Activated naive CD8-positive, alpha-beta T cell (primary cell): ENCODE results near the gene RREB1.

Source experiments
- H3K27ac Mint-ChIP-seq: one replicate; pipeline ENCODE4 v1.8.0; 2021; ENCODE audit warnings: mixed read lengths
- H3K27me3 Mint-ChIP-seq: one replicate; pipeline ENCODE4 v1.8.0; 2021; ENCODE audit warnings: mixed read lengths
- H3K36me3 Mint-ChIP-seq: one replicate; pipeline ENCODE4 v1.8.0; 2021; ENCODE audit warnings: mixed read lengths
- H3K4me1 Mint-ChIP-seq: one replicate; pipeline ENCODE4 v1.8.0; 2021; ENCODE audit warnings: low read depth, mixed read lengths
- H3K4me3 Mint-ChIP-seq: one replicate; pipeline ENCODE4 v1.8.0; 2021; ENCODE audit warnings: mild to moderate bottlenecking, mixed read lengths
- H3K9me3 Mint-ChIP-seq: one replicate; pipeline ENCODE4 v1.8.0; 2021; ENCODE audit warnings: low read depth, mixed read lengths

Gene RREB1

DNA sequence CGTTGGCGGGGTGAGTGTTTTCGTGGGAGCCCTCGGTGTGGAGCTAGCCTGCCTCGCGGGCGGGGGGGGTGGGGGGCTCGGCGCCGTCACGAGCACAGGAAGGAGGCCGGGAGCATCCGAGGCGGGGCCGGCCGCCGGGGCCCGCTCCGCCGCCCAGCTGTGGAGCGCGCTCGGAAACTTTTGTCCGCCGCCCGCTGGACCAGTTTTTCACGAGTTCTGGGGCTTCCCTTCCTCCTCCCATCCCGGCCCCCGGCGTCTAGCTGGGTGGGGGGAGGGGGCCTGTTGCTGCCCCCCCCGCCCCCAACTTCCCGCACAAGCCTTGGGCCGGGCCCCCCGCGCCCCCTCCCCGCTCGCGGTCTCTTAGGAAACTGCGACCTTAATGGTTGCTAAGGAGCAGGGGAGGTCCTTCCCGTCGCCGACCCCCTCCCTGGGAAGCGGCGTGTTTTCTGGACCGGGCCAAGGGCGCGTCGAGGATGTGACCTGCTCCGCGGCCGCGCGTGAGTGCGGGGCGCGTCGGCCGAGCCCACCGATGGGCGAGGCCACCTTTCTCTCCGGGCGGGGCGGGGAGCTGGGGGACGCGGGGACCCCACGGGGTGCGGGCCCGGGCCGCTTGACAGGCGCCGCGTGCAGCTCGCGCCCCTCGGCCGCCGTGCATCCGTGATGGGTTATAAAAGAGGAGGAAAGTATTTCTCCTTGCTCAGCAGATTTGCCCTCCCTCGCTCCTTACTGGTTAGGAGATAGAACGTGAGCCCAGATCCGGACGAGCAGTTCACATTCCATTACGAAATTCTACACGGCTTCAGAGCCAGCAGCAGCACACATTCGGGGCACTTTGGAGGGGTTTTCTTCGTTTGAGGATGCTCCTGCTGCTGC, 1.4 kb downstream of the RREB1 start:
- peak overlapping the region; percentile 85 for H3K27ac Mint-ChIP-seq
- H3K36me3 Mint-ChIP-seq = no peaks in the 10 kb centered on the region
- peak overlapping the region; percentile 95 for H3K4me3 Mint-ChIP-seq
- H3K9me3 Mint-ChIP-seq = no peaks in the 10 kb centered on the region
- H3K27me3 Mint-ChIP-seq = no peaks in the 10 kb centered on the region
- peaks cover 55% of the 10 kb centered on the region for H3K4me1 Mint-ChIP-seq

DNA sequence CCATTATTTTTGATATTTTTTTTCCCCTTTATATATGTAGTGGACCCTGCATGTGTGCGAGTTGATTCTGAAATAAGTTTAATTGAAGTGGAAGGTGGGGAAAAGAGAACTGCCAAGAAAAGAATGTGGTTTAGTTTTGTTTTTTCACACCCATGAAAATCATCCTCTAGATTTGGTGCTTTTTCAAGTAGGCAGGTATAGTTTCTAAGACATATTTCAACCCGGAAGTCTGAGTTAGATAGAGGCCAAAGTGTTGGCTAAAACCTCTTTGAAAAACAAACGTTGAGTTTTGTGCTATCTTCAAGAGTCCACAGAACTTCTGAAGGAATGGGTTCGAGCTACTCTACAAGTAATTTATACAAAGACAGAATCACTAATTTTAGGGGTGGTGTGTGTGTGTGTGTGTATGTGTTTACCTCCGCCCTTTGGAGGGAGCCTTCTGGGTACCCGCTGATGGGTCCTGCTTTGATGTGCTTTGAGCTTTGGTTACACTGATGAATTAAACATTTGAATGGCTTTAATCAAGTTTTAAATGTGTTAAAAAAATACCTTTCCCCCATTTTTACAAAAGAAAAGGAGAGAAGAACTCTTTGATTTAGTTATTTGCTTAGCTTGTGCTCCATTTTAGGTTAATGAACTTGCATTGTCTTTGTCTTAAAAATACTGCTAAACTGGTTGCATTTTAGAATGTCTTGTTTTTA, 2.5 kb downstream of the RREB1 start:
- H3K9me3 Mint-ChIP-seq = no peaks in the 10 kb centered on the region
- no peaks in the 10 kb centered on the region for H3K36me3 Mint-ChIP-seq
- H3K27me3 Mint-ChIP-seq = no peaks in the 10 kb centered on the region
- peak overlapping the region; percentile 85 for H3K27ac Mint-ChIP-seq
- peaks cover 66% of the 10 kb centered on the region for H3K4me1 Mint-ChIP-seq
- peak overlapping the region; percentile 95 for H3K4me3 Mint-ChIP-seq

DNA sequence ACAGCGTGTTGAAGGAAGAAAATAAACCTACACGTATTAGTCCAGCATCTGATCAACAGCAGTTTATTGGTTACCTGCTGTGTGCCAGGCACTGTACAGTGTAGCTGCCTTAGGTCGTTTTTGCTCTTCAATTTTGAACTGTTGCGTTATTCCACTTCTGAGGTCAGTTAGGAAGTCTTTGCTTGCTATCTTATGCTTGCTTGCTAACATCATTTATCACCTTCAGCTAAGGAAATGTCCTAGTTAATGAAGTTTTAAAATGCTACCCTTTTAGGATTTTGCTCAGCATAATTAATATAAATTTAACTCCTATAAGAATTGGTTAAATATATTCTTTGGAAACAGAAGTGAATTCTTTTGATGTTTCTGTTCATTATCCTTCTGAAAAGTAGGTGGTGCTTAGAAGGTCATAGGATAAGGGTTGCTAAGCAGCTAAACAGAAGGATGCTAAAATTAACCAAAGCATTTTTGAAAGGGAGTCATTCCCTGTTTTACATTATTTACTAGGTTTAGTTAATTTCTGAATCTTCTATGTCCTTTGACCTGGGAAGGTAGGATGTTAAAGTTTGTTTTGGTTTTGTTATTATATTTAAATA, 3.4 kb downstream of the RREB1 start:
- no peaks in the 10 kb centered on the region for H3K36me3 Mint-ChIP-seq
- no peaks in the 10 kb centered on the region for H3K27me3 Mint-ChIP-seq
- peak overlapping the region; percentile 95 for H3K4me3 Mint-ChIP-seq
- no peaks in the 10 kb centered on the region for H3K9me3 Mint-ChIP-seq
- H3K27ac Mint-ChIP-seq = peak overlapping the region; percentile 85
- H3K4me1 Mint-ChIP-seq = peaks cover 72% of the 10 kb centered on the region

DNA sequence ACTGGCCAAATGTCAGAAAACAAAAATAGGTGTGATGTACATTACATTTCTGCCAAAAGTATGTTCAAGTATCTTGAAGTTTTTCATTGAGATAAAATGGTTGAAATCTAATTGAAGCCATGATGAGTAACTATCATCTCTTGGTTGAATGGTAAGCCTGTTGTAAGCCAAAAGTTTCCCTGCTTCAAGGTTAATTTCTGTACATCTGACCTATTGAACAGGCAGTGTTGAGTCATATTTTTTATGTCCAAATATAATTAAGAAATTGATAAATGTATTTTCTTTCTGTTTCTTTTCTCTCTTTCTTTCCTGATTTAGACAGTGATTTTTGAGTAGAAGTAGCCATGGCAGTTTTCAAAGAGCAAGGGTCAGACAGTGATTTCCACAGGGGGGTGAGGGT, 4.4 kb downstream of the RREB1 start:
- peak overlapping the region; percentile 89 for H3K27ac Mint-ChIP-seq
- no peaks in the 10 kb centered on the region for H3K27me3 Mint-ChIP-seq
- no peaks in the 10 kb centered on the region for H3K9me3 Mint-ChIP-seq
- H3K4me3 Mint-ChIP-seq = peak overlapping the region; percentile 88
- H3K4me1 Mint-ChIP-seq = peaks cover 76% of the 10 kb centered on the region
- H3K36me3 Mint-ChIP-seq = no peaks in the 10 kb centered on the region

DNA sequence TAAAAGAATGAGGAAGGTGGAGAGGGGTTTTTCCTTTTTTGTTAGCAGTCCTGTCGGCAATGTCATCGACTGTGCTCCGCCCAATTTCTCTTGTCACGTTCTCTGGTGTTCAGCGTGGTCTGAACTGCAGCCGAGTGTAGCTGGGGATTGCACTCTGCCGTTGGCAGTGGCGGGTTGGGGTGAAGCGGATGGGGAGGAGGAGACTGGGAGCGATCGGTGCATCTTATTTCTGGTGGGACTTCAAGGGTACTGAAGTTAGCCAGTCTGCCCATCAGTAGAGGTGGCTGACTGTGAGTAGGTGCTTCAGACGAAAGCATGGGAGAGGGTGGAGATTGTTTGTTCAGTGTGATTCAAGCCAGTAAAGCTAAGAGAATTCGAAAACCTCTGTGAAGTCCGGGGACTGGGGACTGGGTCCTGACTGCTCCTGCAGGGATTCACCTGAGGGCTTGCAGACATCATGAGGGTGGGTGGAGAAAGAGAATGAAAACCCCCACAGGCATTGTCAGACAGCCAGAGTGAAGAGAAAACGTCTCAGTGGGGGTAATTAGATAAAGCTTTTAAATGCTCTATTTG, 5.1 kb downstream of the RREB1 start:
- H3K27ac Mint-ChIP-seq = peak overlapping the region; percentile 89
- no peaks in the 10 kb centered on the region for H3K27me3 Mint-ChIP-seq
- H3K4me3 Mint-ChIP-seq = peak overlapping the region; percentile 88
- no peaks in the 10 kb centered on the region for H3K36me3 Mint-ChIP-seq
- H3K4me1 Mint-ChIP-seq = peaks cover 79% of the 10 kb centered on the region
- no peaks in the 10 kb centered on the region for H3K9me3 Mint-ChIP-seq

DNA sequence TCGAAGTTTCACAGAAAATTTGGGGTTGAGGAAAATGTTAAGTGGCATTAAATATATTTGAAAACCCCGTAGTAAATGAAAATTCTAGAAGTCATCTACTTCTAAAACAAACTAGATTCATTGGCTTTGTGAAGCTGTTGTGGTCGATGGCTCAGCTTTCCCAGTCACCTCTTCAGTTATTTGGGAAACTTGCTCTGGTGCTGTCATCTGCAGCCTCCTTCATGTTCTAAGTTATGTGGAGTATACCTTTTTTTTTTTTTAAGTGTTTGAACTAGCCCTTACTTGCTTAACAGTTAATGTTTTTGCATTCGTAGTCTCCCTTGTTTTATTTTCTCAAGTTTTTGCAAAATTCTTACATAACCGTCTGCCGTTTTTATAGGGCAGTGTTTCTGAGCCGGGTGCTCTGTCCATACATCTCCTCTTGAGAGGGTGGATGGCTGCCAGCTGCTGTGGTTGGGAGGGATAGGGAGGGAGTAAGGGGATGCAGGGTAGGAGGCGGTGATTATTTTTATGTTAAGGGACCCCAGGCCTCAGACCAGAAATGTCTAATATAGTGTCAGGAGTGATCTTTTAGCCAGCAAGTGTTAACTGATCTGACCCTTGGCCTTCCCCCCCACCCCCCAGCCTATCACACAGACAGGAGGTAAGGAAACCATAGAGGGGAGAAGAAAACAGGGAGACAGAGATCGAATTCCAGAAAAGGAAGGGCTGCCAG, 7.1 kb downstream of the RREB1 start:
- Mint-ChIP-seq H3K27ac (no peak overlapping the region), H3K9me3 (no peaks in the 10 kb centered on the region), H3K4me1 (peaks cover 88% of the 10 kb centered on the region), H3K27me3 (no peaks in the 10 kb centered on the region), H3K36me3 (no peaks in the 10 kb centered on the region), H3K4me3 (no peak overlapping the region)

DNA sequence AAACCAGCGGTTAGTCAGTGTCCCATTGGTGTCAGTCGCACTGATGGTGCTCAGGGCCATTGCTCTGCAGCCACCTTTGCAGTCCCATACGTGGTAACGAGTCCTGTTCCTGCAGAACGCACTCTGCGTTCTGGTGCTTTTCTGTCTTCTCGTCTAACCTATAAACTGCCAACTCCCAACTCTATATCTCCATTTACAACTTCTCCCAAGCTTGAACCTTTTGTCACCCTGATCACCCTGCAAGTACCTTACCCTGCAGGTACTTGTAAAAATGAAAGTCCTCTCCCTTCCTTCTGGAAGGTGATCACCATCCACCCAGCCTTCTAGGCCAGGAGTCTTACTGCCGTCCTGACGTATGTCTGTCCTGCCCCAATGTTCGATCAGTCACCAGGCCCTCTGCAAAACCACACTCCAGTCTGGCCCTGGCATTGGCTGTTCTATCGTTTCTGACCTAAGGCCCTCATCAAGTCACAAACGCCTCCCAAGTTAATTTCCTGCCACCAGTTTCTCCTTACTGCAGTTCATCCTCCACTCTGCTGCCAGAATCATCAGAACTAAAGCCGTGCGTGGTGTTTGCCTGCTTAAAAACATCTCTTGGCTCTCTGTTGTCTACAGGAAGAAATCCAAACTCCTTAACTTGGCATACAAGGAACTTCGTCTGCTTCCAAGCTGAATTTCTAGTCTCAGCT, 7.9 kb downstream of the RREB1 start:
- no peaks in the 10 kb centered on the region for H3K36me3 Mint-ChIP-seq
- peak overlapping the region; percentile 77 for H3K27ac Mint-ChIP-seq
- H3K27me3 Mint-ChIP-seq = no peaks in the 10 kb centered on the region
- H3K4me1 Mint-ChIP-seq = peaks cover 83% of the 10 kb centered on the region
- no peaks in the 10 kb centered on the region for H3K9me3 Mint-ChIP-seq
- peak overlapping the region; percentile 9 for H3K4me3 Mint-ChIP-seq

DNA sequence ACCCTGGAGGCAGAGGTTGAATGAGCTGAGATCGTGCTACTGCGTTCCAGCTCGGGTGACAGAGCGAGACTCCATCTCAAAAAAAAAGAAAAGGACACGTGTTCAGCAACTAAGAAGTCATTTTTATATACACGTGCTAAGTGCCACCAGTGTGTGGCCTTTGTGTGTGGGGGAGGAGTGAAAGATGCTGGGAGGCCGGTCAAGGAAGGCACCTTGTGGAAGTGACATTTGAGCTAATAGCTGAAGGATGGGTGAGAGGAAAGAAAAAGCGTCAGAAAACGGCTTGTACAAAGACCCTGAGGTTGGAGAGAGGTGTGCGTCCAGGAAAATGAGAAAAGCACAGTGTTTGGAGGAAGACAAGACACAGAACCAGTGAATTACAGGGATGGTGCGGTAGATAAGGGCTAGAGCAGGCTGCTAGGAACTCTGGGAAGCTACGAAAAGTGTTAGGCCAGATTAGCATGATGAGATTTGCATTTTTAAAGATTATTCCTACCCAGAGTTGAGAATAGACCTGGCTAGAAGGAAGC, 11.6 kb downstream of the RREB1 start:
- Mint-ChIP-seq H3K9me3 (no peaks in the 10 kb centered on the region), H3K4me1 (peaks cover 65% of the 10 kb centered on the region), H3K4me3 (no peak overlapping the region), H3K27me3 (no peaks in the 10 kb centered on the region), H3K36me3 (peaks cover 7% of the 10 kb centered on the region), H3K27ac (no peak overlapping the region)

DNA sequence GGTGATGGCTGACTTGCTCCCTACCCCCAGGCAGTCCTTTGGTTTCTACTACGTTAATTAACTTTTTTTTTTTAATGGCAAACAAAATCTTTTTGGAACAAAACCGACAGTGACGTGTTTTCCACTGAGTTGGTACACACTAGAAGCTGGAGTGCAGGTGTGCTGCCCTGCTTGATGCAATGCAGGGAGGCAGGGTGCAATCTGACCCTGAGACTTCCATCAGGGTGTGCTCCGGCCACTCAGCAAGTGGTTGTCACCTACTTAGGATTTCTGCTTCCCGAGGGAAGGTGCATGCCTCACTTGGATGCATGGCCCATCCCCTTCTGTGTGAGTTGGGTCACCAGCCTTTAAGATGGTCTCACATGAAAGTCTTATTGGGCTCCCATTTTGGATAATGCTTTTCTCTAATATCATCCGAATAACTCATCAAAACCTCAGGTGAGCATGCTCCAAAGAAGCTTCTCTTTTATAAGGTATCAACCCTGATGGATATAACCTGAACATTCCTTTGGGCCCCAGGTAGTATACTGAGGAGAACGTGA, 14.0 kb downstream of the RREB1 start:
- Mint-ChIP-seq H3K9me3 (no peaks in the 10 kb centered on the region), H3K27me3 (no peaks in the 10 kb centered on the region), H3K4me1 (peaks cover 62% of the 10 kb centered on the region), H3K36me3 (peaks cover 7% of the 10 kb centered on the region), H3K4me3 (no peak overlapping the region), H3K27ac (no peak overlapping the region)

DNA sequence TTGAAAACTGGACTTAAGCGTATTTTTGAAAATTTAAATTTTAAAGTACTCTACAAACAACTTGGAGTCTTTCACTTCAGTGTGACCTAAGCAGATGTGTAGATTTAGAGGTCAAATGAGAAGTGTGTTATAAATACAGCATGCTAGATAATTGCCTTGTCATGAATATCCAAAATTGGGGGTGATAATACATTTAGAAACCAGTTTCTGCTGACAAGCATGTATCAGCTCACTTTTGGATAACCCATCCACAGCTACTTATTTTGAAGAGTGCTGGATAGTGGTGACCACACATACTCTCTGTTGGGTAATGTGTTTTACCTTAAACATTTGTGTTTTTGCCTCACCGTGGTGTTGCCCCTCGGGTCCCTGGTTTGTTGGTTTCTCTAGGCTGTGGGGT, 14.9 kb downstream of the RREB1 start:
- Mint-ChIP-seq H3K27me3 (no peaks in the 10 kb centered on the region), H3K4me3 (no peak overlapping the region), H3K27ac (no peak overlapping the region), H3K4me1 (peaks cover 64% of the 10 kb centered on the region), H3K36me3 (peaks cover 7% of the 10 kb centered on the region), H3K9me3 (no peaks in the 10 kb centered on the region)

DNA sequence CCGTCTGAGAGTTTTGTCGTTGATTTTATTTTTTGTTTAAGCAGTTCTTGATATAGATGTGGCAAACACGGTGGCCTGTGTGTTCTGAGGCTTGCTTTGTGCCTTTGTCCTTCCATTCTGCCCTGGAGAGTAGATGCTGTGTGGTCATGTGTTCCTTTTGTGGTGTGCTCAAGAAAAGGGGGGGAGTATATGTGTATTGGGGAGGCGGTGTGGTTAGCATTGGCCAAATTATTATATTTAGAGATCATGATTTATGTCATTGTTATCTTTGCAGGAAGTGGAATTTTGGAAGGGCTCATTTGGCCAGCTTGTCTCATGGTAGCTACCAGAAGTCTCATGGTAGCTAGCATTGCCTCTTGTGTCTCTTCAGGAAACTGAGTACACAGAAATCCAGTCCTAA, 16.4 kb downstream of the RREB1 start:
- H3K27ac Mint-ChIP-seq = no peak overlapping the region
- H3K4me3 Mint-ChIP-seq = no peak overlapping the region
- no peaks in the 10 kb centered on the region for H3K9me3 Mint-ChIP-seq
- no peaks in the 10 kb centered on the region for H3K27me3 Mint-ChIP-seq
- peaks cover 12% of the 10 kb centered on the region for H3K36me3 Mint-ChIP-seq
- H3K4me1 Mint-ChIP-seq = peaks cover 72% of the 10 kb centered on the region

DNA sequence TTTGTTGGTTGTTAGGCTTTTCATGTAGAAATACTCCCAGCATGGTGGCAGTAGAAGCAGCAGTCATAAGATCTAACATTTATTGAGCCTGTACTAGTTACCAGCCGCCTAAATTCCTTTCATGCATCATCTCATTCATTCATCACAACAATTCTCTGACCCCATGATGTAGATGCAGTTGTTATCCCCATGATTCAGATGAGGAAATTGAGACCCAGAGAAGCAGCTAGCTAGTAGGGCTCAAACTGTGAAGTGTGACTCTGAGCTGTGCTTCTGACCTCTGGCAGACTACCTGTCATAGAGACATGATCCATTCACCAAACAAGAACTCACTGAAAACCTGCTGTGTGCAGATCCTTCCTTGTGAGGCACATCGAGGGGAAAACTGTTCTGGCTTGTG, 16.9 kb downstream of the RREB1 start:
- peaks cover 72% of the 10 kb centered on the region for H3K4me1 Mint-ChIP-seq
- H3K36me3 Mint-ChIP-seq = peaks cover 13% of the 10 kb centered on the region
- no peak overlapping the region for H3K4me3 Mint-ChIP-seq
- H3K27ac Mint-ChIP-seq = peak overlapping the region; percentile 7
- no peaks in the 10 kb centered on the region for H3K27me3 Mint-ChIP-seq
- H3K9me3 Mint-ChIP-seq = no peaks in the 10 kb centered on the region

DNA sequence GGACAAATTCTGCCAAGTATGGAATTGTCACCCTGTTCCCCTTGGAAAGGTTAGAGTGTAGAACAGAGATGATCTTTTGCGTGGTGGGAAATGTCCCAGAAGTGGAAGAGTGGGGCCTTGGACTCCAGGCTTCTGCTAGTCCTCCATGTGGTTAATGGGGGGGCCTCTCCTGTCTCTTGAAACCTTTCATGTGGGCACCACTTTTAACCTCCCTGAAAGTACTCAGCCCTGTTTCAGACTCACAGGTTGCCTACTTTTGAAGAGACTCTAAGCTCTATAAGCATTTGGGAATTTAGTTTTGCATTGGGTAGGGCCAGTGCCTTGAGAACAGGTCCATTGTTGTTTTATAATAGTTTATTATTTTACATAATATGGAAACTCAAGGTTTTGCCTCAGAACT, 17.5 kb downstream of the RREB1 start:
- no peak overlapping the region for H3K4me3 Mint-ChIP-seq
- H3K27ac Mint-ChIP-seq = no peak overlapping the region
- peaks cover 13% of the 10 kb centered on the region for H3K36me3 Mint-ChIP-seq
- no peaks in the 10 kb centered on the region for H3K27me3 Mint-ChIP-seq
- H3K4me1 Mint-ChIP-seq = peaks cover 73% of the 10 kb centered on the region
- H3K9me3 Mint-ChIP-seq = no peaks in the 10 kb centered on the region

DNA sequence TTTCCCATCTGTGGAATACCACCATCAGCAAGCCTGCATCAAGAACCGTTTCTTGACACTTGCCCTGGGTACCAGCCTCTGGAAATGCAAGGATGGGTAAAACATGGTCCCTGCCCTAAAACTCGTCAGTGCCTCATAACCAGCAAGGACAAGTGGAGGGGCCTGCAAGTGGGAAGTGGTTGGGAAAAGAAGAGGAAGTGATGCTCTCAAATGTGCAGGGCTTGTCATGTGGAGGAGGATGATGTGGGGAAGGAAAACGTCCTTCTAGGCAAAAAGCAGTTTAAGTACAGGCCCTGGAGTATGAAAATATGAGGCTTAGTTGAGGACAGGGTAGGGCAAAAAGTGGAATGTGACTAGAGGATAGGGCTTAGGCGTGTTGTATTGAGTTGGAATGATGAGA, 19.0 kb downstream of the RREB1 start:
- Mint-ChIP-seq H3K4me1 (peaks cover 80% of the 10 kb centered on the region), H3K4me3 (no peak overlapping the region)

More for the DNA sequence above, 19.0 kb downstream of the RREB1 start:
- Mint-ChIP-seq H3K9me3 (no peaks in the 10 kb centered on the region), H3K27me3 (no peaks in the 10 kb centered on the region), H3K36me3 (peaks cover 13% of the 10 kb centered on the region), H3K27ac (peak overlapping the region; percentile 72)
